Common myeloid progenitor, CD34-positive (primary cell): ENCODE results near the gene LGI4.
A peak's percentile ranks its signal among the peaks of the same experiment; 100 is the strongest.

Source experiments
- CTCF ChIA-PET: fragments of 350-600 bp; sonication (Branson Sonifier 250); formaldehyde crosslinking; loops from one replicate; lab custom pipeline; 2021; ENCODE audit warnings: antibody characterized with exemption; lab: Charles Lee
- POLR2A ChIA-PET: fragments of 350-600 bp; sonication (Branson Sonifier 250); formaldehyde crosslinking; loops from one replicate; lab custom pipeline; 2021; ENCODE audit warnings: antibody characterized with exemption; lab: Charles Lee
- DNase-seq, 3 donors: peaks; one replicate each; pipeline versions ENCODE4 v3.0.0 to v3.0.0-alpha.2; 2013
- H3K27ac ChIP-seq, 2 experiments: 1 replicate in 1 of 2; 2 replicates in 1 of 2; pipeline ENCODE4 v1.7.0; 2013; ENCODE audit warnings: inconsistent platforms in 2 of 2, low read length in 2 of 2, mild to moderate bottlenecking in 2 of 2, low read depth in 1 of 2, moderate library complexity in 1 of 2; ENCODE audit not compliant: severe bottlenecking in 2 of 2, insufficient read depth in 1 of 2, poor library complexity in 1 of 2
- H3K27me3 ChIP-seq, 5 experiments: replicated peaks in 2 of 5; 1 replicate in 3 of 5; 2 replicates in 2 of 5; pipeline versions ENCODE4 v1.6.1 to v1.7.0; 2013; ENCODE audit warnings: low read length in 4 of 5, mild to moderate bottlenecking in 2 of 5, moderate library complexity in 2 of 5, inconsistent platforms in 1 of 5; ENCODE audit not compliant: insufficient read depth in 5 of 5, control insufficient read depth in 4 of 5
- H3K36me3 ChIP-seq, 4 experiments: 1 replicate in 2 of 4; 2 replicates in 2 of 4; pipeline versions ENCODE4 v1.6.1 to v1.7.0; 2013; ENCODE audit warnings: low read length in 3 of 4, control low read depth in 1 of 4, mild to moderate bottlenecking in 1 of 4; ENCODE audit not compliant: control insufficient read depth in 4 of 4, insufficient read depth in 4 of 4
- H3K4me1 ChIP-seq, 4 experiments: 1 replicate in 3 of 4; 2 replicates in 1 of 4; pipeline versions ENCODE4 v1.6.1 to v1.7.1; 2013; ENCODE audit warnings: low read length in 3 of 4, mild to moderate bottlenecking in 3 of 4, control low read depth in 1 of 4, inconsistent platforms in 1 of 4, moderate library complexity in 1 of 4; ENCODE audit not compliant: control insufficient read depth in 4 of 4, insufficient read depth in 4 of 4; ENCODE audit errors: control extremely low read depth in 1 of 4
- H3K4me3 ChIP-seq, 7 experiments: 1 replicate in 4 of 7; 2 replicates in 3 of 7; pipeline versions ENCODE4 v1.5.1 to v1.7.0; 2013; ENCODE audit warnings: mild to moderate bottlenecking in 7 of 7, low read length in 6 of 7, moderate library complexity in 6 of 7, inconsistent platforms in 2 of 7, low read depth in 2 of 7, control low read depth in 1 of 7; ENCODE audit not compliant: insufficient read depth in 4 of 7, control insufficient read depth in 1 of 7; ENCODE audit errors: extremely low read depth in 1 of 7
- H3K9me3 ChIP-seq, 5 experiments: 1 replicate in 4 of 5; 2 replicates in 1 of 5; pipeline versions ENCODE4 v1.6.1 to v1.7.1; 2013; ENCODE audit warnings: low read length in 4 of 5, mild to moderate bottlenecking in 2 of 5, inconsistent platforms in 1 of 5, low read depth in 1 of 5, moderate library complexity in 1 of 5; ENCODE audit not compliant: control insufficient read depth in 4 of 5, insufficient read depth in 2 of 5; ENCODE audit errors: control extremely low read depth in 1 of 5
- WGBS: methylation state at CpG from one replicate; pipeline ENCODE4 v1.1.5; 2013; ENCODE audit not compliant: insufficient coverage; 5-methylcytosine and 5-hydroxymethylcytosine counted together

The LGI4 gene

DNA sequence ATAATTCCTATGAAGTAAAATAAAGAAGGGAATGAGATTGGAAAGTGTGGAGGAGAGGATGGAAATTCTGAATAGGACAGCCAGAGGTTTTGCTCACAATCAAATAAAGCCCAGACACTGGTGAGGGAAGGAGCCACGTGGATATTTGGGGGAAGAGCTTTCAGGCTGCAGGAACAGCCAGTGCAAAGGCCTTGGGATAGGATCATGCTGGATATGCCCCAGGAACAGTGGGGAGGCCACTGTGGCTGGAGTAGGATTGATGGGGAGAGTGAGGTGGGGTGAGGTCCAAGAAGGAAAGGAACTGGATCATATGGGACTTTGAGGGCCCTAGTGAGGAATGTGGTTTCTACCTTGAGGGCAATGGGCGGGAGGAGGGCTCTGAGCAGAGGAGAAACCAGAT, 15.6 kb upstream of the LGI4 start:
- Histone ChIP-seq H3K4me1 (peaks cover 0 to 41% (median 33%) of the 10 kb centered on the region in 4 experiments), H3K4me3 (no peak overlapping the region), H3K27me3 (no peaks in the 10 kb centered on the region), H3K27ac (no peak overlapping the region), H3K36me3 (no peaks in the 10 kb centered on the region), H3K9me3 (no peaks in the 10 kb centered on the region)
- no peak for DNase-seq
- POLR2A ChIA-PET: no interaction called here
- WGBS: 92% methylated on average over 2 of the region's 2 CpGs
- CTCF ChIA-PET: interaction anchor here (0.7 to 2.7 kb wide), 2 partner anchors 8 to 203 kb away, joined by 3 to 20 read pairs; partner anchors contain the start of gene FXYD7

DNA sequence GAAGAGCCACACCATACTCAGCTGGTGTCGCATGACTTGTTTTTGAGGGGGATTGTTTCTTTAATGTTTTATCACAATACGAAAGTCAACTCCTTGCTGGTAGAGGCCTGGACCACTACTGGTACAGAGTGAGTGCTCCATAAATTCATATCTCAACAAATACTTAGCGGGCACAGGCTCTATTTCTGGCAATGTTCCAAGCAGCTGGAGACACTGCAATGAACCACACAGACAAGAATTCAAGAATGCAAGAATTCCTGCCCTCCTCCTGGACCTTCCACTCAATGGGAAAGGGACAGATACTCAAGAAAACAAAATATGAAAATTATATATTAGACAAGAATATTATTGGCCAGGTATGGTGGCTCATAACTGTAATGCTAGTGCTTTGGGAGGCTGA, 14.6 kb upstream of the LGI4 start:
- H3K4me1 ChIP-seq: peaks cover 0 to 40% (median 33%) of the 10 kb centered on the region in 4 experiments
- DNase-seq: no peak
- no peak overlapping the region for H3K4me3 ChIP-seq
- peaks cover 0 to 8% (median 0%) of the 10 kb centered on the region in 5 experiments for H3K27me3 ChIP-seq
- H3K9me3 ChIP-seq: no peaks in the 10 kb centered on the region
- H3K36me3 ChIP-seq: no peaks in the 10 kb centered on the region
- POLR2A ChIA-PET: no interaction called here
- CTCF ChIA-PET: interaction anchor here (1.0 to 2.4 kb wide), 6 partner anchors 13 to 108 kb away, joined by 3 to 8 read pairs (median 4); no protein-coding TSS in a partner anchor
- WGBS: 100% methylated on average over 1 of the region's 3 CpGs
- no peak overlapping the region for H3K27ac ChIP-seq

DNA sequence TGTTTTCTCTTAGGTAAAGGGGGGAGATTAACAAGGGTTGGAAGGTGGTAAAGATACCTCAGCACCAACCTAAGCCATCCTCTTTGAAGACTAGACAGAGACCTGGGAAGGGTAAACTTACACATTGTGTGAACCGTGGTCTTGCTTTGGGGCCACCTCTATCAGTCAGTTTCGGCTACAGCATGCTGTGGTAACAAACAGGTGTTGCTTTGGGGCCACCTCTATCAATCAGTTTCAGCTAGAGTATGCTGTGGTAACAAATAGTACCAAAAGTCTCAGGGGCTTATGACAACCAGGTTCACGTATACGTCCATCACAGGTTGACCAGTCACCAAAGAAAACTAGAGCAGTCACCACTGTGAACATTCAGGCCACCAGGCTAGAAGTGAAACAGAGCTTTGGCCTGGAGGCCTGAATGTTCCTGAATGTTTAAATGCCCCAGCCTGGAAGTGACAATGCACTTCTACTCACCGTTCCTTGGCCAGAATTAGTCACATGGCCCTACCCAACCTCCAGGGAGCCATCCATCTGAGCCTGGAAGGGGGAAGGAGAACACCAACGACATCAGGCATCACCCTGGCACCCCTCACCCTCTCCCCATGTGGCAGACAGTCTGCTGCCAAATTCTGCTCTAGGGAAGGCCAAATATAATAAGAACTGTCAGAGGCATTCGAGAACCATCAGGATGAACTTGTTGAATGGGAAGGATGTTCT, 12.0 kb upstream of the LGI4 start:
- ChIA-PET CTCF (interaction anchor here (1.6 to 2.2 kb wide), 3 partner anchors 11 to 103 kb away, joined by 3 to 5 read pairs (median 4); no protein-coding TSS in a partner anchor), POLR2A (no interaction called here)
- Histone ChIP-seq H3K27ac (no peak overlapping the region), H3K36me3 (no peaks in the 10 kb centered on the region), H3K4me1 (peaks cover 0 to 40% (median 26%) of the 10 kb centered on the region in 4 experiments), H3K9me3 (no peaks in the 10 kb centered on the region), H3K27me3 (peaks cover 0 to 29% (median 13%) of the 10 kb centered on the region in 5 experiments), H3K4me3 (no peak overlapping the region)
- DNase-seq: peak in 2 of 3 donors; percentile 60 to 65
- WGBS: 74% methylated on average over 5 of the region's 7 CpGs

DNA sequence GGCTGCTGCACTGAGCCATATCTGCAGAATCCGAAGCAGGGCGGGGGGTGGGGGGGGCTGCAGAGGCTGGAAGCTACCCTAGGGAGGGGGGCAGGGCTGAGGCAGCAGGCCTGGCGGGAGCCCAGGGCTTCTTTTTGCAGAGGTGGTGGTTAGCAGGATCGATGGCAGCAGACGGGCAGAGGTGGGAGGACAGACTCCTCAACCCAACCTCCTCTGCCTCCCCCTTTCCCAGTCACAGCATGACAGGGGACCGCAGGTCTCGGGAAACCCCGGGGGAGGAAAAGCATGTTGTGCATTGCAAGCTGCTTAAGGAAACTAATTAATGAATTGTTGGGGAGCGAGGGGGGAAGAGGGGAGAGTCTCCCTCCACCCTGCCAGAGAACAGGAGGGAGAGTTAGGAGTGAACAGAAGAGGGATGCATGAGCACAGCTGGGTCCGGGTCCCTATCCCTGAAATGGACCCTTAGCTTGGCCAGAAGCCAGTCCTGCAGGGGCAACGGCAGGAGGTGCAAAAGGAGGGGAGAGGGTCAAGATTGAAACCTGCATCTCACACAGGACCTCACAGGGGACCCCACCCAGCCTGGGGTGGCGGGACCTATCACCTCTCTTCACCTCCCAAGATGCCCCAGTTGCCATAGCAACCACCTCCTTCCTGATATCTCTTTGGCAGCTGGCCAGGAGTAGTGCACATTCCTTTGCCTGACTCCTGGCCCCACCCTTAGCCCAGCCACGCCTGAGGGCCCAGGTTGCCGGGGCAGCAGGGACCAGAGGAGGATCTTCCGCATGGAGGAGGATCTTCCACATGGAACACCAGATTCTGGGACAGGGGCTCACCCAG, 10.0 kb upstream of the LGI4 start:
- WGBS: 32% methylated on average over 3 of the region's 15 CpGs
- no peaks in the 10 kb centered on the region for H3K9me3 ChIP-seq
- ChIA-PET POLR2A (interaction anchor here (1.1 kb wide), 1 partner anchor 347 kb away, joined by 3 read pairs; no protein-coding TSS in a partner anchor), CTCF (interaction anchor here (0.7 to 5.6 kb wide), 7 partner anchors 9 to 176 kb away, joined by 3 to 38 read pairs (median 3); partner anchors contain the start of gene FXYD5)
- H3K4me1 ChIP-seq: peaks cover 0 to 46% (median 33%) of the 10 kb centered on the region in 4 experiments
- peak in 2 of 3 donors; percentile 32 to 36 for DNase-seq
- no peak overlapping the region for H3K27ac ChIP-seq
- H3K36me3 ChIP-seq: no peaks in the 10 kb centered on the region
- peaks cover 0 to 33% (median 17%) of the 10 kb centered on the region in 5 experiments for H3K27me3 ChIP-seq
- H3K4me3 ChIP-seq: no peak overlapping the region

DNA sequence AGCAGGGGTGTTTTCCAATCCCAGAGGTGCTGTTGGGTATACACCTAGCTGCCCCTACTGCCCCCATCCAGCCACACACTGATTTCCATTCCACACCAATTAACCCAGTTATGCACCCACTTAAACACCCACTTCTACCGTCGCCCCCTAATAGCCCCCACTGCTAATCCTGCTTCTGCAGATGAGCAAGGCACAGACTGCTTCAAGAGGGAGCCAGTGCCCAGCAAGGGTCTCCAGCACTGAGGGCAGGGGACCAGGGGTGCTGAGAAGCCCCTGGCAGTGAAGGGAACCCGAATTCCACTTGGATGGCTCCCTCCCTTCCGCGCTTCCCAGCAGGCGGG, 9.4 kb upstream of the LGI4 start:
- H3K9me3 ChIP-seq: no peaks in the 10 kb centered on the region
- no peak for DNase-seq
- no peak overlapping the region for H3K4me3 ChIP-seq
- WGBS: no CpG with 5 or more reads among the region's 6 CpGs
- peaks cover 0 to 33% (median 17%) of the 10 kb centered on the region in 5 experiments for H3K27me3 ChIP-seq
- ChIA-PET CTCF (interaction anchor here (0.9 to 5.6 kb wide), 3 partner anchors 10 to 119 kb away, joined by 4 to 38 read pairs (median 5); partner anchors contain the start of gene FXYD5), POLR2A (interaction anchor here (1.1 kb wide), 1 partner anchor 347 kb away, joined by 3 read pairs; no protein-coding TSS in a partner anchor)
- peaks cover 0 to 46% (median 34%) of the 10 kb centered on the region in 4 experiments for H3K4me1 ChIP-seq
- H3K27ac ChIP-seq: no peak overlapping the region
- H3K36me3 ChIP-seq: no peaks in the 10 kb centered on the region

DNA sequence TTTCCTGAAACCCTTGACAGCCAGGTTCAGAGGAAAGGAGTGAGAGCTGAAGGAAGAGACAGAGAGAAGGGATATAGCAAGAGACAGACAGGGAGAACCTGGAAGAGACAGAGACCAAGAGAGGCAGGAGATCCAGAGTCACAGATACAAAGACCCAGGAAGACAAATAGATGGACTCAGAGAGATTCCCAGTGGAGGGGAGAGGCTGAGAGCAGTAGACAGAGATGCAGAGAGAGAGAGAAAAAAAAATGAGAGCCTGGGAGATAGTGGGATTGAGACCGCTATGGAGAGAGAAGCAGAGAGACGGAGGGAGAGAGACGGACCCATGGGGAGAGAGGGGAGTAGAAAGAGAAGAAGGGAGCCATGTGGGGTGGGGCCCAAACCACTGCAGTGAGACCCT, 9.0 kb upstream of the LGI4 start:
- CTCF ChIA-PET: interaction anchor here (1.0 to 5.6 kb wide), 4 partner anchors 8 to 94 kb away, joined by 5 to 38 read pairs (median 13); partner anchors contain the start of gene FXYD5
- Histone ChIP-seq H3K4me3 (no peak overlapping the region), H3K27me3 (peaks cover 0 to 33% (median 17%) of the 10 kb centered on the region in 5 experiments), H3K36me3 (no peaks in the 10 kb centered on the region), H3K27ac (no peak overlapping the region), H3K4me1 (peaks cover 0 to 46% (median 36%) of the 10 kb centered on the region in 4 experiments), H3K9me3 (no peaks in the 10 kb centered on the region)
- 60% methylated on average over 3 of the region's 3 CpGs for WGBS
- no peak for DNase-seq
- POLR2A ChIA-PET: interaction anchor here (1.1 to 3.2 kb wide), 2 partner anchors 10 to 348 kb away, joined by 3 to 14 read pairs; partner anchors contain the start of gene FXYD5
